ENCODE data around the gene KRTAP5-10.
"Not testable (repeated sequence)": the region's sequence is repeated elsewhere in the genome, so short reads cannot be mapped to it uniquely, and the experiment has no call there.

Gene KRTAP5-10

GRCh38 chr11:71611218-71611910 is 46.0 kb downstream of the KRTAP5-10 start:
- not testable (repeated sequence) for DNase-seq

- not testable (repeated sequence) for DNase-seq
These were observed 48.6 kb downstream of the KRTAP5-10 start for GRCh38 chr11:71613931-71614330.

GRCh38 chr11:71614366-71614917 is 49.1 kb downstream of the KRTAP5-10 start:
- DNase-seq, result not testable (repeated sequence)

GRCh38 chr11:71615003-71615402 is 49.6 kb downstream of the KRTAP5-10 start:
- DNase-seq, result not testable (repeated sequence)

Data from C1 segment of cervical spinal cord (tissue), 14 donors.